Heart right ventricle (tissue), 16 donors: ENCODE measurements around the gene KCNMA1. TPM values are rescaled to one million over a fixed set of nuclear protein-coding genes. Genes with fewer than 3 reads are reported as not detected.

ENCODE experiments used
- ATAC-seq, 8 donors: fragments of 200-7000 bp; cut with Tn5 transposase; one replicate each; pipeline ENCODE4 v1.9.1; 2020; ENCODE audit warnings: mild to moderate bottlenecking in 8 of 8, moderate library complexity in 8 of 8, moderate number of reproducible peaks in 1 of 8
- DNase-seq, 2 donors: peaks; one replicate each; pipeline ENCODE4 v3.0.0-alpha.2; 2020
- H3K27ac ChIP-seq, 10 donors: fragments of 200-600 bp; sonication (generic) in 2 of 10; one replicate each; pipeline versions ENCODE4 v1.5.0 to v1.8.0; 2020 to 2022; ENCODE audit warnings: mild to moderate bottlenecking in 3 of 10
- H3K27me3 ChIP-seq, 7 donors: fragments of 200-600 bp; one replicate each; pipeline ENCODE4 v1.8.0; 2021 to 2022; ENCODE audit warnings: mild to moderate bottlenecking in 2 of 7
- H3K36me3 ChIP-seq, 9 donors: fragments of 200-600 bp; sonication (generic) in 1 of 9; one replicate each; pipeline versions ENCODE4 v1.5.0 to v1.8.0; 2020 to 2022; ENCODE audit warnings: mild to moderate bottlenecking in 2 of 9
- H3K4me1 ChIP-seq, 9 donors: fragments of 200-600 bp; sonication (generic) in 1 of 9; one replicate each; pipeline versions ENCODE4 v1.5.0 to v1.8.0; 2020 to 2022; ENCODE audit warnings: mild to moderate bottlenecking in 4 of 9
- H3K4me3 ChIP-seq, 10 donors: fragments of 200-600 bp; sonication (generic) in 2 of 10; one replicate each; pipeline versions ENCODE4 v1.5.0 to v1.8.0; 2020 to 2022; ENCODE audit warnings: mild to moderate bottlenecking in 7 of 10, moderate library complexity in 2 of 10
- H3K9me3 ChIP-seq, 11 donors: fragments of 200-600 bp in 10 of 11; sonication (generic) in 2 of 11; one replicate each; pipeline versions ENCODE4 v1.5.0 to v1.8.0; 2013 to 2022; ENCODE audit warnings: mild to moderate bottlenecking in 2 of 11, control low read depth in 1 of 11, moderate library complexity in 1 of 11
- CTCF ChIP-seq, 9 donors: fragments of 200-600 bp; sonication (generic) in 2 of 9; IDR thresholded peaks; one replicate each; pipeline versions ENCODE4 v1.5.0 to v1.8.0; 2021 to 2022; ENCODE audit warnings: antibody characterized with exemption in 9 of 9, mild to moderate bottlenecking in 5 of 9, moderate library complexity in 1 of 9
- WGBS, 2 donors: extraction: QIAGEN DNeasy Blood & Tissue Kit; methylation state at CpG; one replicate each; pipeline ENCODE4 v1.1.7; 2013; ENCODE audit warnings: inconsistent platforms in 1 of 2; 5-methylcytosine and 5-hydroxymethylcytosine counted together
- intact Hi-C, 10 donors: fragments of 100-400 bp; cut with DNase I; formaldehyde crosslinking; loops; one replicate each; pipeline versions ENCODE4 v1.11.1 to v1.14.2; 2022
- polyA plus RNA-seq, 2 donors: library from polyadenylated mRNA; stranded (reverse); fragments of 200-250 nt; gene quantifications; one replicate each; pipeline ENCODE4 v1.2.3, GENCODE V29; 2013
- total RNA-seq, 10 donors: library from RNA; stranded (reverse); fragmentation: NEBNext Ultra II Directional in 3 of 10; extraction: Animal tissue kit (Norgen Biotek cat#: 25700) in 3 of 10; gene quantifications; one replicate each; pipeline versions ENCODE4 v1.2.1 to v1.2.4, GENCODE V29; 2021 to 2023
- donor health status: Arrhythmogenic right ventricular cardiomyopathy.
- donor health status: ischemic (EF 13 %, LVEDD 7.1; RV severe dilation, severe dysfunction).
- donor health status: healthy with polysubstance abuse.
- donor health status: DM: no; HTN: yes; CAD: no.
- donor health status: DM: no; HTN: no; CAD: no.
- donor health status: ischemic (EF 25% LVEDD 6.9; RV normal size, moderate dysfunction).
- donor health status: ischemic (EF 25% LVEDD 5.7; RV mildly dilated, moderate dysfunction).
- donor health status: healthy.
- donor health status: DM: yes; HTN: yes; CAD: no.
- donor health status: Ischemic cardiomyopathy.
- donor health status: ischemic (EF 35%, LVEDD 5.7; RV mildly dilated, moderate dysfunction).
- donor health status: nonischemic (EF 11% LVEDD 7.7; RV severe dilation, severe dysfunction).
- donor health status: DM: yes; HTN: yes; CAD: no.
- donor health status: PGD.
- donor health status: ischemic (EF 29% LVEDD 5.4; RV normal size, mild dysfunction).
- donor health status: nonischemic (EF 23%, LVEDD 6.1; RV moderate dilation, normal function).

The KCNMA1 gene
- total and polyA plus RNA-seq, 12 donors = 0.59 to 5.3 (median 1.6) TPM

GRCh38 chr10:77566236-77566635 lies 71.4 kb downstream of the KCNMA1 start:
- H3K9me3 ChIP-seq = no peaks in the 10 kb centered on the region
- H3K27ac ChIP-seq = no peak overlapping the region
- TF ChIP-seq CTCF (IDR thresholded peaks at IDR 0.05) = no peak
- peaks cover 0 to 50% (median 20%) of the 10 kb centered on the region in 7 donors for H3K27me3 ChIP-seq
- H3K4me1 ChIP-seq = no peaks in the 10 kb centered on the region
- 52 to 57% methylated on average over 6 of the region's 6 CpGs for WGBS, 2 donors
- intact Hi-C loops = no loop called here
- H3K4me3 ChIP-seq = no peak overlapping the region
- no peak for DNase-seq
- ATAC-seq = no peak
- no peaks in the 10 kb centered on the region for H3K36me3 ChIP-seq

- no peak for ATAC-seq
- H3K27ac ChIP-seq = no peak overlapping the region
- intact Hi-C loops = no loop called here
These were observed 72.0 kb downstream of the KCNMA1 start for GRCh38 chr10:77565590-77566023.

GRCh38 chr10:77564731-77565589 lies 72.6 kb downstream of the KCNMA1 start:
- no peak for DNase-seq
- intact Hi-C loops = no loop called here
- Histone ChIP-seq H3K4me3 (no peak overlapping the region), H3K27ac (no peak overlapping the region), H3K4me1 (no peaks in the 10 kb centered on the region), H3K9me3 (no peaks in the 10 kb centered on the region), H3K36me3 (no peaks in the 10 kb centered on the region), H3K27me3 (peaks cover 0 to 51% (median 20%) of the 10 kb centered on the region in 7 donors)
- TF ChIP-seq CTCF (IDR thresholded peaks at IDR 0.05) = no peak
- no peak for ATAC-seq
- 40 to 41% methylated on average over 10 of the region's 10 CpGs for WGBS, 2 donors

More at GRCh38 chr10:77565590-77566023, 72.0 kb downstream of the KCNMA1 start:
- 54 to 61% methylated on average over 4 of the region's 4 CpGs for WGBS, 2 donors
- H3K36me3 ChIP-seq = no peaks in the 10 kb centered on the region
- TF ChIP-seq CTCF (IDR thresholded peaks at IDR 0.05) = no peak
- H3K27me3 ChIP-seq = peaks cover 0 to 51% (median 20%) of the 10 kb centered on the region in 7 donors
- H3K4me3 ChIP-seq = no peak overlapping the region
- H3K9me3 ChIP-seq = no peaks in the 10 kb centered on the region
- H3K4me1 ChIP-seq = no peaks in the 10 kb centered on the region
- DNase-seq = no peak

- no peak overlapping the region for H3K4me3 ChIP-seq
- no peaks in the 10 kb centered on the region for H3K36me3 ChIP-seq
- intact Hi-C loops = no loop called here
- H3K4me1 ChIP-seq = no peaks in the 10 kb centered on the region
- H3K27me3 ChIP-seq = peaks cover 0 to 58% (median 20%) of the 10 kb centered on the region in 7 donors
- 87 to 88% methylated on average over 9 of the region's 9 CpGs for WGBS, 2 donors
- TF ChIP-seq CTCF (IDR thresholded peaks at IDR 0.05) = no peak
- no peak for ATAC-seq
- H3K9me3 ChIP-seq = no peaks in the 10 kb centered on the region
- DNase-seq = no peak
- H3K27ac ChIP-seq = no peak overlapping the region
These were observed 73.9 kb downstream of the KCNMA1 start for GRCh38 chr10:77563638-77564270.
